Measurements from ENCODE around the gene HAX1. TPM values are rescaled to one million over a fixed set of nuclear protein-coding genes. Genes with fewer than 3 reads are reported as not detected.
"Not testable (repeated sequence)": the region's sequence is repeated elsewhere in the genome, so short reads cannot be mapped to it uniquely, and the experiment has no call there.

HAX1 gene
- total RNA-seq = 86.6 TPM

- peak; percentile 93 for ATAC-seq
These were observed at the start of gene HAX1 for GRCh38 chr1:154272217-154272998. TSS of gene HAX1 (plus strand) at chr1:154272629. CDS start at chr1:154272724, 95 bp downstream.

- no peak for ATAC-seq
These were observed 49.5 kb upstream of the HAX1 start for GRCh38 chr1:154222918-154223317.

GRCh38 chr1:154223621-154224020 is 48.8 kb upstream of the HAX1 start:
- ATAC-seq = no peak

DNA sequence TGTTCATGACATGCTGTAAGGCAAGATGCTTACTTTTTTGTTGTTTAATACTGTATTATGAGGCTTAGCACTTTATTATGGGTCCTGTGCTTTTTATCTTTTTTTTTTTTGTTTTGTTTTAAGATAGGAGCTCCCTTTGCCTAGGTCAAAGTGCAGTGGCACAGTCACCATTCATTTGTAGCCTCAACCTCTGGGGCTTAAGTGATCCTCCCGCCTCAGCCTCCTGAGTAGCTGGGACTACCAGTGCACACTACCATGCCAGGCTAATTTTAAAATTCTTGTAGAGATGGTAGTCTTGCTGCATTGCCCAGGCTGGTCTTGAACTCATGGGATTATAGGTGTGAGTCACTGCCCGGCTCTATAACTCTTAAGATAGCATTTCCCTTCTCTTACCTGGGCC is 47.1 kb upstream of the HAX1 start:
- ATAC-seq = no peak

DNA sequence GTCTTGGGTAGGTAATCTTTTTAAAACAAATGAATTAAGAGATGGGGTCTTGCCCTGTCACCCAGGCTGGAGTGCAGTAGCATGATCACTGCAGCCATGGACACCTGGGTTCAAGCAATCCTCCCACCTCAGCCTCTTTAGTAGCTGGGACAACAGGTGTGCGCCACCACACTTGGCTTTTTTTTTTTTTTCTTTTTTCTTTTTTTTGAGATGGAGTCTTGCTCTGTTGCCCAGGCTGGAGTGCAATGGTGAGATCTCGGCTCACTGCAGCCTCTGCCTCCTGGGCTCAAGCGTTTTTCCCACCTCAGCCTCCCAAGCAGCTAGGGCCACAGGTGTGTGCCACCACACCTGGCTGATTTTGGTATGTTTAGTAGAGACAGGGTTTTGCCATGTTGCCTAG is 41.3 kb upstream of the HAX1 start:
- not testable (repeated sequence) for ATAC-seq

DNA sequence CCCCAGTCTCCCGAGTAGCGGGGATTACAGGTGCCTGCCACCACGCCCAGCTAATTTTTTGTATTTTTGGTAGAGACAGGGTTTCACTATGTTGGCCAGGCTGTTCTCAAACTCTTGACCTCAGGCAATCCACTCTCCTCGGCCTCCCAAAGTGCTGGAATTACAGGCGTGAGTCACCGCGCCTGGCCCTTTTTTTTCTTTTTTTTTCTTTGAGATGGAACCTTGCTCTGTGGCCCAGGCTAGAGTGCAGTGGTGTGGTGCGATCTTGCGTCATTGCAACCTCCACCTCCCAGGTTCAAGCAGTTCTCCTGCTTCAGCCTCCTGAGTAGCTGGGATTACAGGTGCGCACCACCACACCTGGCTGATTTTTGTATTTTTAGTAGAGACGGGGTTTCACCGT is 39.3 kb upstream of the HAX1 start:
- not testable (repeated sequence) for ATAC-seq

DNA sequence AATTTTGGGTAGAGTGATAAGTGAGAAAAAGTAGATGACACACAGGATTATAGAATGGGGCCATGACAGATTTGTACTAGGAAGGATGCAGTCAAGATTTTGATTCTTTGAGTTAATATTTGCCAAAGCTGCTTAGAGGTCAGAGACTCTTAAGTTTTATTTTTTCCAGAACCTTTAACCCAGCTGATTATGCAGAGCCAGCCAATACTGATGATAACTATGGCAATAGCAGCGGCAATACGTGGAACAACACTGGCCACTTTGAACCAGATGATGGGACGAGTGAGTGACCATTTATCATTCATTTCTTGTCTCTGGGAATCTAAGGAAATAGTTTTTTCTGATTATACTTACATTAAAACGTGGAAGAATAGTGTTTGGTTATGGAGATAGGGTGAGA is 35.6 kb upstream of the HAX1 start:
- no peak for ATAC-seq

DNA sequence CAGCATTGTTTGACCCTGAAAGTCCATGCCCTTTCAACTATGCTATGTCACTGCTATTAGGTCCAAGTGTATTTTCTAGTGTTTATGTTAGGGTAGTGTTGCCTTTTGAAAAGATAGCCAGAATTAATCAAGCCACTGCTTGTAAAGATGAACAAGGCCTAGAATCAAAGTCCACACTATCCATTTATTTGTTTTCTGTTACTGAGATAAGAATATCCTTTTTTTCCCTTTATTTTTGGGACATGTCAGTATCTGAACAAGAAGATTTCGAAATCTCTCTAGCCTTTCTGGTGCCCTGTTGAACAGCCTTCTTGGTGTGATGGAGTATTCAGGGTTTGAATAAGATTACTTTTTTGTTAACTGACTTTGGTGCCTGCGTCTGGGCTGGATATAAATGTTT is 35.0 kb upstream of the HAX1 start:
- ATAC-seq = no peak

DNA sequence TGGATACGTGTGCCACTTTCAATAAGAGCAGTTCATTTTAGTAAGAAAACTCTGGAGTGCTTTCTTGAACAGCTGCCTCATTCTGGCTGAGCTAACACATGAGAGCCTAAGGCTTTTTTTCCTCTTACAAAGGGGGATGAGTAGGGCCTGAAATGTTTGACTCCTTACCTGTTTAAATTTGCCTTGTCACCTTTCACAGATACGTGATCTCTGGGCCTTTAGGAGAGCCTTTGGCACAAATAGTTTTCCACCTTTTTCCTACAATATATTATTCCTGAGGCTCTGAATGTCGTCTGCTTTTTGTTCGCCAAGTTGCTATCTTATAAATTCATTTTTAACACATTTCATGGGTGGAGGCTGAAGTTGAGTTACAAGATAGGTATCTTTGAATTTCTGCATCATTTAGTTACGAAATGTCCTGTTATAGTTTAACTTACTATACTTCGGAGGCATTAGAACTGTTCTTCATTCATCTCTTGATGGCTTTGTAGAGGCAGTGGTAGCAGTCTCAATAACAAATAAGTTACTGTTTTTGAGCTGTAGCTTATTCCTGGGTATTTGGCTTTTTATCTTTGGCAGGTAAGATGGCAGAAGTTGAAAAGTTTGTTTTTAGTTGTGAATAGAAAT is 34.4 kb upstream of the HAX1 start:
- no peak for ATAC-seq

DNA sequence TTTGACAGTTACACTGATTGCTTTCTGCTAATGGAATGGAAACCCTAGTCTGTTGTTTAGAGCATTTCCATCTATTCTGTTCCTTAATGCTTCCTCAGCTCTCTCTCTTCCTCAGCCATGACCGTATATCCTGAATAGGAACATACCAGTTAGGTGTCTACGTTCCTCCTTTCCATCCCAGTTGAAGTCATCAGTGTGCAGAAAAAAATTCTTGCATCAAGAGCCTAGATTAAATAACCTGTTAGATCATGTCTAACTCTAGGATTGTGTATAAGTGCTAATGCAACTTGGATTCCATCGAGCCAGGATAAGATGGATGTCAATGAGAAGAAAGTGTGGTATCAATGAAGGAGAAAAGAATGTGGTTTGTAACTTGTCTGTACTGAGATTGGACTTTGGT is 32.9 kb upstream of the HAX1 start:
- ATAC-seq = peak; percentile 22

DNA sequence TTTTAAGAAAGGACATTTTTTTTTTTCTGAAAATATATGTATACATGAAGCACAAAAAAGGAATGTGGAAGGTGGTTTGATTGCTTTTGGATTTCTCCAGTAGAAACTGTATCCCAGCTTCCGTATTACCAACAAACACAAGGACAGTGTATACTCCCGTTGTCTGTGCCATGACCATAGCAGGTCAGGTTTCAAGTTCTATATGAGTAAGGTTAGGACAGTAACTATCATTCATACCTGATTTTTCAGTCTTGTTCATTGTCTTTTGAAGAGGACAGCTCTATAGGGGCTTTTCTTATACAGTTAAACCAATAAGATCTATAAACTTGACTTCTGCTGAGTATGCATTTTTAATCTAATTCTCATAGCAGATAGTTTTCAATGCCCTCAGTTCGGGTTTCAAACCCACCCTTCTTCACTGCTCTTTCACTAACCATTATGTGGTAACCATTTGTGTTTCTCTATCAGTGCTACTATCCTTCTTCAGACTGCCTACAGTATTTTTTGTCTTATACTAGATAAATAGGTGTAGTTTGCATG is 32.1 kb upstream of the HAX1 start:
- no peak for ATAC-seq

GRCh38 chr1:154241703-154242351 is 30.6 kb upstream of the HAX1 start:
- no peak for ATAC-seq

DNA sequence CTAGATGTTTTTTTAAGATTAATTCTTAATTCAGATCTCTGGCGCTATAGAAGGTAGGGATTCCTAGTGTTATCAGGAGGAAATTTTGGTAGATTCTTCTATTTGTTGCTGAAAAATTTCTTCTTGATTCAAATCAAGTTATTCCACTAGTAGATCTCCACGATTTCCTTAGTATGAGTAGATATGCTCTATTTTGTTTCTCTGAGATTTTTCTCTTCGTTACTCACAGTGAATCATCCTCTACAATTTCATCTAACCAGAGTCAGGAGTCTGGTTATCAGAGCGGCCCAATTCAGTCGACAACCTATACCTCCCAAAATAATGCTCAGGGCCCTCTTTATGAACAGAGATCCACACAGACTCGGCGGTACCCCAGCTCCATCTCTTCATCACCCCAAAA is 18.8 kb upstream of the HAX1 start:
- no peak for ATAC-seq

GRCh38 chr1:154256686-154257085 is 15.7 kb upstream of the HAX1 start:
- no peak for ATAC-seq

- no peak for ATAC-seq
These were observed 13.6 kb upstream of the HAX1 start for GRCh38 chr1:154258784-154259183.

DNA sequence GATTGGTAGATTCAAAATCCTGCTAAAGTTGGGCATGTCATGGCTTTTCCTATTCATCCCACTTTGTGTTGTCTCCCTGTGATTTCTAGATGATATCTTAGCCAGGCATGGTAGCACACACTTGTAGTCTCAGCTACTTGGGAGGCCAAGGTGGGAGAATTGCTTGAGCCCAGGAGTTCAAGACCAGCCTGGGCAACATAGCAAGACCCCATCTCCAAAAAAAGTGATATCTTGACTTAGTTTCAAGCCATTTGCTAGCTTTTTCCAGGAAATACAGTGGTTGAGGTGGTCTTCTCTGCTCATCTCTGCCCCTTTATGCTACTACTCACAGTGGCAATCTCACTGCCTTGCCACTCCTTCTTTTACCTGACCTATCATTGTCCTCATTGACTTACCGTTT is 12.3 kb upstream of the HAX1 start:
- ATAC-seq = no peak

- ATAC-seq = no peak
These were observed 8.7 kb upstream of the HAX1 start for GRCh38 chr1:154263465-154264332.

- no peak for ATAC-seq
These were observed 8.0 kb upstream of the HAX1 start for GRCh38 chr1:154264454-154264853.

- no peak for ATAC-seq
These were observed 6.8 kb upstream of the HAX1 start for GRCh38 chr1:154265586-154265985.

DNA sequence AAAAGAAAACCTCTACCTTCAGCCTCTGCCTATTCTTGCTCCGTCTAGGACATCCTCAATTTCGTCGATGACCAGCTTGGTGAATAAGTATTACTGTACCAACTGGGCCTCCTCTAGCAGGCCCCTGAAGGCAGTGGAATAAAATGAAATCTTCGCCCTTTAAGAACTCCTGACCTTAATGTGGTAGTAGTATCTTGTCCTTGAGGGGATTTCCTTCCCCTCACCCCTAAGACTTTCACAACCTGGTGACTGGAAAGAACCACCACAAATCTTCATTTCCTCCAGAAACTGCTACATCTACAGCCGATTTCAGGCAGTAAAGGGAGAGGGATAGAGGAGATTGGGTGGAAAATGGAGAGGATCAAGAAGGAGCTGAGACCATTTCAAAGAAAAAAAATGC is 1.6 kb upstream of the HAX1 start:
- ATAC-seq = no peak

DNA sequence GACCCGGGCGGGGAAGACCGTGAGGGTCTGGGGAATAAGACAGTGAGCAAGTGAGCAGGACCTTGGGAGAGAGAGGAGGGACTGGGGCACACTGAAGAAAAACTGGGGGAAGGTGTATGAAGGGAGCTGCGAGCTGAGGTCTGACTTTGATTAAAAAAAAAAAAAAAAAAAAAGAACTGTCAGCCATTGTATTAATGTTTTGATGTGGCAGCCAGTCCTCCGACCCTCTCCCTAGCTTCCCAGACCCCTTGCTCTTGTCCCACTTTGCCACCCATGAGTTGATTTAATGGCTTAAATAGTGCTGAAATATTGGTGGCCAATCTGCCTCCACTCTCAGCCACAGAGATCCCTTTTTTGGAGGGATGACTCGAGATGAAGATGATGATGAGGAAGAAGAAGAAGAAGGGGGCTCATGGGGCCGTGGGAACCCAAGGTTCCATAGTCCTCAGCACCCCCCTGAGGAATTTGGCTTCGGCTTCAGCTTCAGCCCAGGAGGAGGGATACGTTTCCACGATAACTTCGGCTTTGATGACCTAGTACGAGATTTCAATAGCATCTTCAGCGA is 652 bp downstream of the HAX1 start:
- no peak for ATAC-seq

DNA sequence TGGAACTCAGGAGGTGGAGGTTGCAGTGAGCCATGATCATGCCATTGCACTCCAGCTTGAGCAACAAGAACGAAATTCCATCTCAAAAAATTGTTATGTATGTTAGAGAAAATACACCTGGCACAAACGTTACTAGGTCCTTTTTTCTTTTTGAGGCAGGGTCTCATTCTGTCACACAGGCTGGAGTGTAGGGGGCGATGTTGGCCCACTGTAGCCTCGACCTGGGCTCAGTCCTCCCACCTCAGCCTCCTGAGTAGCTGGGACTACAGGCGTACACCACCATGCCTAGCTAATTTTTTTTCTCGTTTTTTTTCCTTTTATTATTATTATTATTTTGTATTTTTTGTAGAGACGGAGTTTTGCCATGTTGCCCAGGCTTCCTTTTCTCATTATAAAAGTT is 4.4 kb downstream of the HAX1 start:
- ATAC-seq = no peak

Measured in esophagus mucosa (tissue), 1 donor.